C4-2B (cell line): ENCODE data around the gene RASL10B.

Source experiments
- CTCF ChIP-seq: fragments of 450-650 bp; conservative IDR thresholded peaks from 2 replicates; pipeline ENCODE4 v1.5.1; 2017; ENCODE audit warnings: mild to moderate bottlenecking
- ZFX ChIP-seq: fragments of 450-650 bp; IDR thresholded peaks from 2 replicates; pipeline ENCODE4 v1.6.1; 2017

DNA sequence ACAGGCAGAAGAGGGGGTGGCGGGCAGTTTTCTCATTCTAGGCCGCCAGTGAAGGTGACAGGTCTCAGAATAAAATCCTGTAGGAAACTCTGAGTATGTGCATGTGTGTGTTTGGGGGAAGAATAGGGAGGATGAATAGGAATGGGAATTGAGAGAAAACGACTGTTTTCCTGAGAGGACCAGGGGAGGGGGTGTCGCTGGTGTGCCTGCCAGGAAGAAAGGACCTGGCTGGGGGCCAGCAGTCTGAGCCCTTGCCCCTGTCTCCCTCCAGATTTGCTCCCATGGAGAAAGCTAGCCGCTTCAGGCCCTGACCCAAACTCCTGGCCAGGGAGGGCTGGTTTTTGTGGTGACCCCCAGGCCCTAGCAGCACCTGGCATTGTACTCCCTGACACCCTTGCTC, 43.6 kb downstream of the RASL10B start:
- TF ChIP-seq CTCF: no peak
- TF ChIP-seq ZFX: no peak
